Measurements from ENCODE around the gene GABRR1.

The GABRR1 gene

GRCh38 chr6:89214197-89214596, 3.0 kb downstream of the GABRR1 start:
- DNase-seq = no peak

GRCh38 chr6:89212472-89212871, 4.7 kb downstream of the GABRR1 start:
- no peak for DNase-seq

DNA sequence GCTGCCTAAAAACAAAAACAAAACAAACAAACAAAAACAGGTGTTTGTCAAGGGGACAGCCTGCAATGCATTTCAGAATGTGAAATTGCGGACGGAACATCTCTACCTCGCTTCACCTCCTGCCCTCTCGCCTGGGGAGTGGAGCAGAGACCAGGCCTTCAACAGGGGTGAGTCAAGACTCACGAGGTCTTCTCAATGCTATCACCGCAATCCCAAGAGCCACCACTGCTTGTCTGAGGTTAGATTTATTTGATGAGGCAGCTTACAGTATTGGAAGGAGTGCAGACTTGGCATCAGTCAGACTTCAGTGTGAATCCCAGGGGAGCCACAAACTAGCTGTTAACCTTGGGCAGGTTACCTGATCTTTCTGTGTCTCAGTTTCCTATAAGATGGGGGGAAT, 7.7 kb downstream of the GABRR1 start:
- DNase-seq = no peak

- DNase-seq = no peak
These were observed 8.6 kb downstream of the GABRR1 start for GRCh38 chr6:89208551-89208950.

DNA sequence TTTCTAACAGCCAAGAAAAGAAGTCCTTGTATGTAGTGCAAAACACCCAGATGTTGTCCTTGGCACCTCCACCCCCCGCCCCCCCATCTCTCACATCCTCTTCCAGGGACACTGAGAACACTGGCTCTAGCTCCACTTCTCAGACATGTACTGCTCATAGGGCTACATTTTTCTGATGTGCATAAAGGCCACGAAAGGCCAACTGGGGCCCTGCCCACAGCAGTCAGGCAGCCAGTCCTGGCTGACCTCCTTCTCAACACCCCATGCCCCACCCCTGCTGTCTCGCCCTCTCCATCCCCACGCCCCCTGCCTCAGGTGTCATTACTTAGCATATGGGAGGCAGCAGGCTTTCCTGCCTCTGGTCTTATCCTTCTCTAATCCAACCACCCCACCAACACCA, 11.3 kb downstream of the GABRR1 start:
- DNase-seq = no peak

- no peak for DNase-seq
These were observed 13.1 kb downstream of the GABRR1 start for GRCh38 chr6:89204096-89204495.

DNA sequence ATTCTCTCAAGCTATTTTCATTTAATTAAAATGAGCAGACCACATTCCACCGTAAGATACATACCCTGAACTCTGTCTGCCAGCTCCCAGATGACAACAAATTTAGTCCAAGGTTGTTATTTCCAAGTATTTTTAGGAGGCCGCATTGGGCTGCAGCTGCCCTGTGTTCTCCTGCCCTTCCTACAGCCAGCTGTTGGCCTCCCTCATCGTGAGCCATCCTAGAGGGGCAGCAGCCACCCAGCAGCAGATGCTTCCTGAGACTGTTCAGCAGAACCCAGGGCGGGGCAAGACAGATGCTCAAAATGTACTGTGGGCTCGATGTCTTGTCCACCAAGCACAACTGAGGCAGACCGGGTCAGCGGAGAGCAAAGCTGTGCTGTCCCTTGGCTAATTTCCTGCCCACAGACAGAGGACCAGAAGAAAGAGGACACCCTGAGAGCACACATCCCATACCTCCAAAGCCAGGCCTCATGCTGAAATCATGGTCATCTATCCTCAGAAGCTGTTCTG, 16.4 kb downstream of the GABRR1 start:
- DNase-seq = no peak

DNA sequence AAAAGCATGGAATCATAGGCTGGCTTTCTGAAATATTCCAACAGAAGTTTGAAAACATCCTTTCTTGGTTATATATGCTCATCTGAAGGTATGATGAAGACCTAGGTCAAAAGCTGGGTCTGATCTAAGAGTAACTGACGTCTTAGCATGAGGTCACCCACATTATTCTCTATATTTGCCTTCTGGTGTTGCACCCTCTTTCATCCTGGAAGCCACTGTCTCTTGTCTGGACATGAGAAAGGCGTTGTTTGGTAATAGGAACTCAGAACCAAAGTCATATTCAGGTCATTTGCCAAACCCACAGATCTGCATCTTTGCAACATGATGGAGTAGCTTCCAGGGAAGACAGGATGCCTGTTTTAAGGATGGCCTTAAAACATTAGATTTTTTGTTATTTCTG, 17.6 kb downstream of the GABRR1 start:
- DNase-seq = no peak

GRCh38 chr6:89198235-89198634, 18.9 kb downstream of the GABRR1 start:
- DNase-seq = no peak

DNA sequence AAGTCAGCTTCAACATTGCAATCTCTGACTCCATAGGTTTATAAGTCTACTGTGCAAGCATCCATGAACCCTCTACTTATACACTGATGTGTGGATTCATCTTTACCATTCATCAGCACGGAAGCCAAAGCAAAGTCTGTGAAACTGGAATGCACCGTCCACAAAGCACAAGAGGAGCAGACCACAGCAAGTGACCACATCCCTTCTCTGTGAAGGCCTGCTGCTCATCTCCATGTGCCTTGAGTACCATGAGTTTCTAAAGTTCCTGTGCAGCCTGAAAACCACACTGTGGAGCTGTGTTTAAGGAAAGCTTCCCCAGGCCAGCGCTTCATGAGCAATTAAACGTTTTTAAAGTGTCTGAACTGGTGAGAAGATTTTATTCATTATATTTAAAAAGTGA, 20.0 kb downstream of the GABRR1 start:
- DNase-seq = no peak

DNA sequence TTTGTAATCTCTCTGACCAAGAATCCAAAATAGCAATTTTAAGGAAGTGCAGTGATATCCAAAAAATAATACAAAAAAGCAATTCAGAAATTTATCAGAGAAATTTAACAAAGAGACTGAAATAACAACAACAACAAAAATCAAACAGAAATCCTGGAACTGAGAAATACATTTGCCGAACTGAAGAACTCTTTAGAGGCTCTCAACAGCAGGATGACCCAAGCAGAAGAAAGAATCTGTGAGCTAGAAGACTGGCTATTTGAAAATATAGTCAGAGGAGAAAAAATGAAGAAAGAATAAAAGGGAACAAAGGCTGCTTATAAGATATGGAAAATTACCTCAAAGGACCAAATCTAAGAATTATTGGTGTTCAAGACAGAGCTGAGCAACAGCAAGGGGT, 22.6 kb downstream of the GABRR1 start:
- DNase-seq = no peak

DNA sequence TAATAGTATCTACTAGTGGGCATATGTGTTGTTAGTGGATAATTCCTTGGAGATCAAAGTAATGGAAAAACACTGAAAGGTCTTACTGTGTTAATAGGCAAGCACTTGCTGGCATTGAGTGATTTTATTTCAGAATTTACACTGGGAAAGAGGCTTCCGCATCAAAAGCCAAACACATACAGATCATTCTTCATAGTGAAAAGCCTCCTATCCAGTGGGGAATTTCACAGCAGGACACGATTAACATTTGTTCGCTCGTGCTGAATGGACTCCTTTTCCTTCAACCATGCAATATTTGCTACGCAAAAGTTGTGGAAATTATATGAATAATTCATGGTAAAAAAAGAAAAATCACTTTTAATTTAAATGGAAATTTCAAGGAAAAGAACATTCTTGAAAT, 26.4 kb downstream of the GABRR1 start:
- no peak for DNase-seq

DNA sequence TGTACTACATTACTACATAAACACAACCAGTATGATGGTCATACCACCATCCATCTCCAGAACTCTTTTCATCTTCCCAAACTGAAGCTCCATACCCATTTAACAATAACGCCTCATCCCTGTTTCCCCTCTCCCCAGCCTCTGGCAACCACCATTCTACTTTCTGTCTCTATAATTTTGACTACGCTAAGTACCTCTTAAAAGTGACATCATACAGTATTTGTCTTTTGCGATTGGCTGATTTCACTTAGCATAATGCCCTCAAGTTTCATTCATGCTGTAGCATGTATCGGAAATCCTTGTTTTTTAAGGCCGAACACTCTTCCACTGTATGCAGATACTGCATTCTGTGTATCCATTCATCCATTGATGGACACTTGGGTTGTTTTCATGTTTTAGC, 29.7 kb downstream of the GABRR1 start:
- DNase-seq = no peak

- DNase-seq = no peak
These were observed 30.4 kb downstream of the GABRR1 start for GRCh38 chr6:89186762-89187161.

DNA sequence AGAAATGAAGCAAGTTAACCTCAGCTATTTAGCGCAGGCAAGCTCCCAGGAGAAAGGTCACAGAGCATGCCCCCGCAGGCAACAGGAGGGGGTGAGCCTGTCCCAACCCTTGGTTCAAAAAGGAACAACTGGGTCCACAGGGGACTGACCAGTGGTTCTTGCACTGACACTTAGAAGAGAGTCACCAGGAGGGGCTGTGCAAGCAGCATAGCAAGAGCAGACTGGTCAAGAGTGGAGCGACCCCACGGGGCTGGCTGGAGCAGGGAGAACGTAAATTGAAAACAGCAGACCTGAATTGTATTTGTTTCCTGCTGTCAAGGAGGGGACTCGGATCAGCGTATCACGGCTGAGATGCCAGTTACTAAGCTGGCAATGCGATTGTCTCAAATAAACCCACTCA, 32.8 kb downstream of the GABRR1 start:
- DNase-seq = no peak

DNA sequence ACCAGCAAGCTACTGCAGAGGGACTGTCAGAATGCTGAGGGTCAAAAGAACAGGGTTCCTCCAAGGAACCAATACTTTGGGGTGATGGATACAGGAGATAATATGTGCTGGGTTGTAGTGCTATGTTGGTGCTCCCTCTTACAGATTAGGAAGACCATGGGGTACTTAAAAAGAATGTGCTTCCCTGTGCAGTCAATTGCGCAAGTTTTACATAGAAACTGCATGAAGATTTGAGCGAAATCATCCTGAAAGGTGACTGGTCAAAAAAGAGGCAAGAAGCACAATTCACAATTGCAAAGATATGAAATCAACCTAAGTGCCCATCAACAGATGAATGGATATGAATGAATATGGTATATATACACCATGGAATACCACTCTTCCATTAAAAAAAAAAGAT, 33.9 kb downstream of the GABRR1 start:
- DNase-seq = no peak

DNA sequence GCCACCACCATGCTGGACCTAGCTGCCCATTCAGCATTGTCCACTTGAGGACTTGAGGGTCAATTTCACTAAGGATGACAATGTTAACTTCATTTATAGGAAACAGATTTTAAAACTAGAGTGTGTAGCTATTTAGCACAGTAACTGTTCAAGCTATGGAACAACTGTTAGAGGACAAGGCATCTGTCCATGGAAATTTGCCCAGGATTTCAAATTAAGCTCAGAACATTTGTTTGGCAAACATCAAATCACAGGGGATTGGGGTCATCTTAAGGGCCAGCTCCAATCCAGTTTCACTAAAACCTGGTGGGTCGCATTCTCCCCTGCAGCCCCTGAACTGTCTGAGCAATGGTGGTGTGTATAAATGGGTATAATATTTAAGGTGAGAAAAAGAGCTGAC, 36.2 kb downstream of the GABRR1 start:
- no peak for DNase-seq

DNA sequence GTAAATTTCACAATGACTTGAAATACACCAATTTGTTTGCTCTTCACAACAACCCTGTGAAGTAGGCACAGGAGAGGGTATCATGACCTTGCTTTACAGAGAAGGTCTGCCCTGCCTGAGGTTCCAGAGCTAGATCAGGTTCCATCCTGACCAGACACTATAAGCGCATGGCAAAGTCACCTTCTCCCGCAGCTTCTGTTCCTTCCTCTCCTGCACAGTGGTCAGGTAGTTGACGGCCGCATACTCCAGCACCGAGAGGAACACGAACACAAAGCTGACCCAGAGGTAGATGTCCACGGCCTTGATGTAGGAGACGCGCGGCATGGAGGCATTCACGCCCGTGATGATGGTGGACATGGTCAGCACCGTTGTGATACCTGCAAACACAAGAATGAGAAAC, 37.0 kb downstream of the GABRR1 start:
- DNase-seq = no peak

- no peak for DNase-seq
These were observed 43.5 kb downstream of the GABRR1 start for GRCh38 chr6:89173634-89174033.

- no peak for DNase-seq
These were observed 45.0 kb downstream of the GABRR1 start for GRCh38 chr6:89172131-89172530.

DNA sequence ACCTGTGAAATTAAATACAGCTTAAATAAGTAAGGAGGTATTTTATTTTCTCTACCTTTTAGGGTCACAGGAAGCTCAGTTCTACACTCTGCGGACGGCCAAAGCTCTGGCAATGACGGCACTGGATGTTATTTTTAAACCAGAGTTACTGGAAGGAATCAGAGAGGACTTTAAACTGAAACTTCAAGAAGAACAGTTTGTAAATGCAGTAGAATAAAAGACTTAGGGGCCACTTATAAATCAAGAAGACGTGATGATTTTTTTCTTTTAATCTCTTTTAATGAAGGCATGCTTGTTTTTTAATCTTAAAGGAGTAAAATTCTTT, 55.1 kb downstream of the GABRR1 start:
- DNase-seq = no peak

- DNase-seq = no peak
These were observed 55.7 kb downstream of the GABRR1 start for GRCh38 chr6:89161326-89162046.

DNA sequence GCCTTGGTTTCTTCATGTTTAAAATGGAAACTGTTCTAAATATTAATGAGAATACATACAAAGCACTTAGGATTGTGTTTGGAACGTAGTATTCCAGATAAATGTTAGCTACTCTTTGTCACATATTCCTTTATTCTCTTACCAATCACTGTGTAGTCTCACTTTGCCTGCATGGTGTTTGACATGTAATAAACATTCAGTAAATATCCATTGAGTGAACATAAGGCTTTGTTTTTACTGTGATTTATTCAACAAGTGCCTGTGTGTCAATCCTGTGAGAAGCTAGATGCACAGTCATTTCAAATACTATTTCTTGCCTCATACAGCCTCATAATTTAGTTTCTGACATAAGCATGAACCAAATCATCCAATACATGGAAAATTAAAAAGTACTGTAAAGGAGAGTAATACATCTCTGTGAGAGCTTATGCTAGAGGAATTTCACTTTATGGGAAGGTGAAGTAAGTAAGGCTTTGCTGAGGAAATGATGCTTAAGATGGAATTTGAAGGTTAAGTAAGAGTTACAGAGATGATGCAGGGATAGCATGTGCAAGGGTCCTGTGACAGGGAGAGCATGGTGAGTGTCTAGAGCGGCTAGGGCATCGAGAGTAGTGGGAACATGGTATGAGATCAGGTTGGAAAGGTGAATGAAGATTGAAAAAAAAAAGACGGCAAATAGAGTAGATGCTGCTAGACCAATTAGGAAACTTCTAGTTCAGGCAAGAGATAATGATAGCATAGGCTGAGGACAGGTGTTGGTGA, 56.6 kb downstream of the GABRR1 start:
- no peak for DNase-seq

DNA sequence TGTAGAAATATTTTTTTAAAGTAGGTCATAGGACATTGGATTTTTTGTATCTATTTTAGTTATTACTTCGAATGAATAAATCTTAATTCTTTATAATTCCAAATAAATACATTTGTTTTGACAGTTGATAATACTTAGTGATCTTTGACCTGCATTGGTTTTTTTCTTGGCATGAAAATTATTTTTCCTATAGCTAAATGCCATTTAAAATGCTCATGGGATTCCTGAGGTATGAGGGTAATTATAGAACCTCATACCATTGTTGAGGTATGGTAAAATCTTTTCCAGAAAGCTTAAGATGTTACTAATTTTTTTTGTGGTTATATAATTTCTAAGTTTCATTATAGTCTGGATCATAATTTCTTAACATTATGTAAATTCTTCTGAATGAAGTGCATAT, 63.0 kb downstream of the GABRR1 start:
- no peak for DNase-seq

Measured in NK-92 treated with Interleukin-12 subunit alpha and Interleukin-12 subunit beta, amount 100 ng/mL, for 24 hours (cell line).